Stimulated activated CD4-positive, alpha-beta T cell treated with anti-CD3 and anti-CD28 coated beads, Interleukin-12 subunit alpha, Interleukin-12 subunit beta, amount 100 ng/mL, for 48 hours (primary cell): ENCODE measurements around the gene RGS8.

ENCODE experiments used
- DNase-seq, 3 donors: peaks; one replicate each; pipeline ENCODE4 v3.0.0-alpha.2; 2020; ENCODE audit warnings: low read depth in 2 of 3, low spot score in 1 of 3

The RGS8 gene, protein sequence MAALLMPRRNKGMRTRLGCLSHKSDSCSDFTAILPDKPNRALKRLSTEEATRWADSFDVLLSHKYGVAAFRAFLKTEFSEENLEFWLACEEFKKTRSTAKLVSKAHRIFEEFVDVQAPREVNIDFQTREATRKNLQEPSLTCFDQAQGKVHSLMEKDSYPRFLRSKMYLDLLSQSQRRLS

DNA sequence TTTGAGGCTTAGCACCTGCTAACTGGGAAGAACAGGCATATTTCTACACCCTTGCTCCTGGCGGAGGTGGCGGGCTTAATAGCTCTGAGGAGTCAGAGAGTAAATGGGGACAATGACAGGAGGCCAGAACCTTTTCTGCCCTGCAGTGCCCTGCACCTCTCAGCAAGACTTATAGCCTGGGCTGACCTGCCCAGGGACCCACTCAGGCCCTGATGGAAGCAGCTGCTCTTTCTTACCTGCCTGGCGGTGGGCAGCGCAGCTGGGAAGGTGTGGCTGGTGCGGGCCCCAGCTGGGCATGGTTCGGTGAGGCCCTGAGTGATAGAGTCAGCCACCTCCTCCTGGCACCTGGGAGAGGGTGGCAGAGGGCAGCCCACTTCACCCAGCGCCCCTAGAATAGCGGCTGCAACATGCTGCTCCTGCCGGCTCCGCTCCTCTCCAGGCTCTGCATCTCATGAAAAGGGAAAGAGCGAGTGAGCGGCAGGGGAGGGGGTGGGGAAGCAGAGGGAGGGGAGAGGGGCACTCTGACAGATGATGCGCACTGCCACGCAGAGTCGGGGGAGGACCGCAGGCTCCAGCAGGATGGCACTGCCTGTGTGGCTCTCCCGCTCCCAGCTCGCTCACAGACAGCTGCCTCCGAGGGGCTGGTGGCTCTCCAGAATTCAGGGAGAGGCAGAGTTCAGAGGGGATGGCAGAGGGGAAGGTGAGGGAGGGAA, at the start of gene RGS8:
RGS8 (minus strand) TSS at position 472 of the 713 bp plus-strand sequence. CDS start 14,938 bp downstream, outside the sequence.
- no peak for DNase-seq

DNA sequence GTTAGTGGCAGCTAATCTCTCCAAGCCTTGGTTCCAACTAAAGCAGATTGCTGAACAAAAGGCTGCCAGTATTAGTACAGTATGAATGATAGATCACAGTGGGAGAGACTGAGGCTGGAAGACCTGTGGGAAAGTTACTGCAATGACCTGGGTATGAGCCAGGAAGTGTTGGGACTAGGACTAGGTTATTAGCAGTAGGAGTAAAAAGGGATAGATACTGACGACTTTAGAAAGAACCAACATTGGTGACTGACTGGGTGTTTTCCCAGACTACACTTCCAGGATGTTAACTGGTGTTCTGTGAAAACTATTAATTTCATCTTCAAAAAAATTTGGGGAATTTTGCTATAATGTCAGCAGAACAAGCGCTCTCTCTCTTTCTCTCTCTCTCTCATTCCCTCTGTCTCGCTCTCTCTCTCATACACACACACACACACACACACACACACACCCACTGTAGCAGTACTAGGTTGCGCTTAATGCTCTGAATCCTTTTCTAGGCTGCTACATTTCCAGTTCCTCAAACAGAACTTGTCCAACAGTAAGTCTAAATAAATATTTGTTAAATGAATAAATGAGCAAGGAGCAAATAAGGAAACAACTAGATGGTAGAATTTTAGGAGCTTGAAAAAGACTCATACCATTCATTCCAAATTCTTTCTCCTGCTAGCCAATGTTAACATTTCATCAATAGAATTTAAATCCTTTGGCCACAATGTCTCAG, 47.6 kb upstream of the RGS8 start:
- DNase-seq, result no peak

DNA sequence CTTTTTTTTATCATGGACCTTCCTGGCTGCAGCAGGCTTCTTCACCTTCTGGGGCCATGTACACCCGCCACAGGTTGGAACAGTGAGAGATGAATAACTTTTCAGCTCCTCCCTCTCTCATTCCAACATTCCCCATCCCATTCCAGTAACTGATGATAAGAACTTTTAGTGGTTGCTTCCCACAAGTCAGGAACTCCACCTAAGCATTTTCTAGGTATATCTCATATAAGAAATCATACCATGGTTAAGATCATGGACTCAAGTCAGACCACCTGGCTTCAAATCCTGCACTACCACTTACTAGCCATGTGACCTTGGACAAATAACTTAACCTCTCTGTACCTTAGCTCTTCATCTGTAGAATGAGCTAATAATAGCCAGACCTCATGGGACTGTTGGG, 42.5 kb upstream of the RGS8 start:
- no peak for DNase-seq

DNA sequence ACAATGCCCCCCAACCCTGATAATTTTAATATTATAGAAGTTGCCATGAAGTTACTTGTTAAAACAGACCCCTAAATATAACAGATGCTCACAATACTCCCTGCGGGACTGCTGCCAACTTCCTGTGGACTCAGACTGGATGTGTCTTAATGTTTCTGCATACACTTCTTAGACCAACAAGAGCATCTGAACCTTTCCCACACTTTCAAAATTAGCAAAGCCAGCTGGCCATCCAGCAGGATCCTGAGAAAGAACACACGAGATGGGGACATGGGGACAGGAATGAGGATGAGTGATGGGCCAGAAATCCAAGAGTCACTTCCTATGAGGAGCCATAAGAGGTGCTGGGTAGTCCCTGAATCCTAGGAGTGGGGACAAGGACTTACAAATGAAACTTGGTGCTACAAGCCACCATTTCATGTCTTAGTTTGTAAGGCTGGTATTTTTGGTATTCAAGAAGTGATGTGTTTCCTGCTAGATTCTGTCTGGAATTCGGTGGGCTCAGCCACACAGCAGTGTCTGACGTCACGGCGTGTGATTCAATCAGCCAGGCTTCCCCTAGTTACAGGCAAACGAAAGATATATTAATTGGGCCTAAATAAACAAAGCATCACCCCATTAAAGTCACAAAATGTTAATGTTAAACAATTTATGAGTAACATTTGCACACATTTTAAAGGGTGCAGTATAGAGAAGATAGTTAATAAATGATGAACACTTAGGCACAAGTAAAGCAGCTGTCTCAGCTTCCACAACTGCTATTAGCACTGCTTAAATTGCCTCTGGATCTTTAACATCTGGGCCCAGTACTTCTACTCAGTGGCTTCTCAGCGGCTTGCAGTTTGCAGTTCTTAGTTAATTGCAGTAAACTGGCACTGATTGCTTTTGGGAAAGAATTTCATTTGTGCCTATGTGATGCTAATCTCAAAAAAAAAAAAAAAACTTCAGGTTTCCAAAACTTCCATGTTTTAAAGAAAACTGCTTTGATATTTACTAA, 41.2 kb upstream of the RGS8 start:
- no peak for DNase-seq

DNA sequence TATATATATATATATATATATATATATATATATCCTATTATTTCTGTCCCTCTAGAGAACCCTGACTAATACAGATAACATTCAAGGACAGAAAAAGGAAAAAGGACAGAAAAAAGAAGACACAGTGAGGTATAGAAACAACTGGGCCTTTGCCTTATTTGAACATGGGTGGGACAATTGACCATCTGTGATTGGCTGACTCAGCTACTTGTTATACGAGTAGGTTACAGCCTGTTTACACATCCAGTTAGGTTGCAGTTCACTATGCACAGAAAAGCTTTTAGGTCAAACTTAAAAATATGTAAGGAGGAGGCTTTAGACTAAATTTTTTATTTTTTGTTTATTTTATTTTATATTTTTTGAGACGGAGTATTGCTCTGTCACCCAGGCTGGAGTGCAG, 39.8 kb upstream of the RGS8 start:
- no peak for DNase-seq

DNA sequence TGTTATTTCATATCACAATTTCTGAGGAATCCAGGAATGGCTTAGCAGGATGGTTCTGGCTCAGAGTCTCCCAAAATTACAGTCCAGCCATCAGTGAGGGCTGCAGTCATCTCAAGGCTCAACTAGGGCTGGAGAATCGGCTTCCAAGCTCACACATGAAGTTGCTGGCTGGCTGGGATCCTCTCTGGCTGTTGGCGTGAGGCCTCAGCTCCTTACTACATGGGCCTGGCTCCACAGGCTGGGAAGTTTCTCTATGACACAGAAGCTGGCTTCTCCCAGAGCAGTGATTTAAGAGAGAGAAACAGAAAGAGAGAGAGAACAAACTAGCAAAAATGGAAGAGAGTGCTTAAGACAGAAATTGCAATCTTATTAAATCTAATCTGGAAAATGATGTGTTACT, 38.8 kb upstream of the RGS8 start:
- no peak for DNase-seq

DNA sequence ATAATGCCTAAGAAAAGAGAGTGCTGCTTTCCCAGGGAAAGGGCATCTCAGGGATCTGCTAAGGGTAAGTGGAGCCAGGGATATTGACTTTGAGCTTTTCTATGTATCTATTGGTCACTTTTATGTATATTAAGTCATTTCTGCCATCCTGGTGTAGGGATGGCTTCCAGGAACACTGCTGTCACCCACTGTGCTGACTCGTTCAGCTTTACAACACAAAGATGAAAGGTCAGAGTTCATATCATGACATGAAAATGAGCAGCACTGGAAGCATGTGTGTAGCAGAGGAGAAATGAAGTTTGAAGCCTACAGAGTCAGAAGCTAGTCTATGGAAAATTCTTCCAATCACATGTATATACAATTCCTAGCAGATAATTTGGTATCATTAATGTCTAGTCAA, 37.1 kb upstream of the RGS8 start:
- no peak for DNase-seq

DNA sequence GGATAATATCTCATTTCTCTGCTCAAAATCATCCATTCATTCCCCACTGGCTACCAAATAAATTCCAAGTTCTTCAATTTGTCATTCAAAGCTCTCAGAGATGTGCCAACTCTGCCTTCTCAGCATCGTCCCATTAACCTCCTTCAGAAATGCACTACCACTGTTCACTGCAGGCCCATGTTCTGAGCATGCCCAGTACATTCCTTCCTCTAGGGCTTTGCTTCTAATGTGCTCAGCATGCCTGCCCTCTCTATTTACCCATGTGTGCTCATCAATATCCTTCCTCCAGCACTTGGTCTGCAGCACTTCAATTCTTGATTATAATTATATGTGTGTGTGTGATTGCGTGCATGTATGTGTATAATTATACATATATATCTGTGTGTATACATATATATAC, 36.1 kb upstream of the RGS8 start:
- DNase-seq, result no peak

DNA sequence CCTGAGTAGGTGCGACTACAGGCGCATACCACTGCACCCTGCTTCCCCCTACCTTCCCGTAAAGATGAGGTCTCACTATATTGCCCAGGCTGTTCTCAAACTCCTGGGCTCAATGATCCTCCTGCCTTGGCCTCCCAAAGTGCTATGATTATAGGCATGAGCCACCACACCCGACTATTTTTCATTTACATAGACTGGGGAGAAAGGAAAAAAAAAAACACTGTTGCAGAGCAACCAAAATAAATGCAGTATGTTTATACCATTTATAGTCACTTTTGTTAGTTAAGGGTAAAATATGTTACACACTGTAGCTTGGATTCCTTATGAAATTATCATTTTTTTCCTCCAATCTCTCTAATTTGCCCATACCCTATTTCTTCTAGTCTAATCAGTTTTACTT, 35.2 kb upstream of the RGS8 start:
- DNase-seq, result no peak

DNA sequence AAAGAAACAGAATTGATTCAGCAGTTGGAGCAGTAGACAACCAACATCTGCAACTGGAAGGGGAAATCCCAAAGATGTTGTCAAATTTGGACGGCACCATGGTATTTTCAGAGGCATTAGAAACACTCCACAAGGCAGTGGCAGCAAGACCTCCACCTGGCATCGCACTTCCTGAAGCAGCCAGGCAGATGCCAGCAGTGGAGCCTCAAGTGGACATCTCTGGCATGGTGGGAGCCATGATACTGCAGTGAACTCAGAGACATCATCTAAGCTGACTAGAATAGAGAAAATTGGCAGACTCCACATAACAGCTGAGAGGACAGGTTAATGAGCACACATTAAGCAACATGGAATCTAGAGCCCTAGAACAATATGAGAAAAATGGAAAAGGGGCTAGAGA, 33.9 kb upstream of the RGS8 start:
- no peak for DNase-seq

DNA sequence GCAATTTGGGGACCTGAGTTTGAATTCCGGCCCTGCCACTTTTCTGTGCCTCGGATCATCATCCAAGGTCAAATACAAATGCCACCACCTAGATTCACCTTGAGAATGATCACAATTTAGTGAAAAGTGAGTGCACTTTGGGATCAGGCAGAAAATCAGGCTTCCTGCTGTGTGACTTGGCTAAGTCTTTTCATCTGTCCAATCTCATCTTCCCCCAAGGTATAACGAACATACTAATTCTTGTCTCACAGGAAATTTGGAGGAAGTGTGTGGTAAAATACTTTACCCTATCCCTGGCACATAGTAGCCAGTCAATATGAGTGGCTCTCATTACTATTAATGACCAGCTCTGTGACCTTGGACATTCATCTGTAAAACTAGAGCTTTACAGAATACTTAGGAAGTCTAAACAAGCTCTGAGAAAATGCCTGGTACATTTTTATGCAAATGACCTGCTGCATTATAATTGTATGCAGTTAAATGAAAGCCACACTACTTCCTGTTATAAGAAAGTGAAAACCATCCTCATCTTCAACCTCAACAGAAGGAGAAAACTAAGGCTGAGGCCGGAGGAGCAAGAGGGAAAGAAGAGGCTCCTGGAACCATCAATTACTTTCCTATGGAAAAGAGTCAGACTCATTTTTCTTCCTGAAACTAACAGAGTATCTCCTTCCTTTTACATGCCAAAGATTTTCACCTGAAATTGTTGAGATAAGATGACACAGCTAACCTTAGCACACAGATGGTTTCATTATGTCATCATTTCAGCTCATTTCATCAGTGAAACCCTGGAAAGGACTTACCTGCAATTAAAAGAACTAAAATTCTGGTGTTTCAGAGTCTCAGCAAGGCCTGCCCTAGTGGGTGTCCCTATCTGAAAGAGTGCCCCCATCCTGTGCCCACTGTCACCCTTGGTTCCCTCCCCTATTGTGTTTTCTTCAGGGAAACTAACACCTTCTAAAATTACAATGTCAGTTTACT, 32.6 kb upstream of the RGS8 start:
- DNase-seq, result no peak

DNA sequence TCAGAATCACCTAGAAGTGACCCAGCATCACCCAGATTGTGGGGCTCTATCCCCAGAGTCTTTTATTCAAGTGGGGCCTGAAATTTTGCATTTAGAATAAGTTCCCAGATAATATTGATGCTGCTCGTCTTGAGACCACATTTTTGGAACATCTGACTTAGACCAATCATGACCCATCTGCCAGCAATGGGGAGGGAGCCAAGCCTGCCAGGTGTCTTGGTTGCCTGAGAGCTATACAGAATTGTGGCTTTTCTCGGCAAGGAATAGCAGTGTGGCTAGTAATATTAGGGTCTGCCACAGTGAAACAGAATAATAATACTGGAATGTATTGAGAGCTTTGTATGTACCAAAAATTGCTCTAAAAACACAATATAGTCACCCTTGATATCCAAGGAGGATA, 31.1 kb upstream of the RGS8 start:
- no peak for DNase-seq

DNA sequence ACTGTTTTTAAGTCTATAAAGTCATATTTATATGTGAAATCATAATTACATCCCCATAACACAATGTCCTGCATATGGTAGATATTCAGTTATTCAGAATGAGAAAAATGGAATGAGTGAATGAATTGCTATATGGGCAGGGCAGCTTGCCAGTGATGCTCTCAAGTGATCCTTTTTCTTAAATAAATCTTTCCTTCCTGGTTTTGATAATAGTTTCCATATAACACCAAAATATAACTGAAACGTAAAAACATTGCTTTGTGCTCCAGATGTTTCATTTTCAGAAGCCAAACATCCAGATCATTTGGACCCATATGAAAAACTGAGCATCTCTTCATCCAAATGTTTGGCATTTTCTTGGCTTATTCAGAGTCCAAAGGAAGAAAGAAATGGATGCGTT, 30.2 kb upstream of the RGS8 start:
- DNase-seq, result no peak

DNA sequence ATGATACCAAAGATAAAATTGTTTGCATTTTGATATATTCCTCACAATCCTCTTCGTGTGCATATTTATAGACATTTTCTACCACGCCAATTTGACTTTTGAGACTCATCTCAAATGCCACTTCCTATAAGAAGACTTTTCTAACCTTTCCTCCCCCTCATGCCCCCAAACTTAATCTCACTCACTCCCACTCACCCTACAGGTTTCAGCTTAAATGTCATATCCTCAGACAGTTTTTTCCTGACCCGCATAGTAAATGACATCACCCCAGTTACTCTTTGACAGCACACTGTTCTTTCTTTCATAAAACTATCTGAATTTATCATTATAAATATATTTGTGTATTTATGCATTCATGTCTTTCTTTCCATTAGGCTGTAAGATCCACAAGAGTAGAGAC, 29.6 kb upstream of the RGS8 start:
- DNase-seq, result no peak

DNA sequence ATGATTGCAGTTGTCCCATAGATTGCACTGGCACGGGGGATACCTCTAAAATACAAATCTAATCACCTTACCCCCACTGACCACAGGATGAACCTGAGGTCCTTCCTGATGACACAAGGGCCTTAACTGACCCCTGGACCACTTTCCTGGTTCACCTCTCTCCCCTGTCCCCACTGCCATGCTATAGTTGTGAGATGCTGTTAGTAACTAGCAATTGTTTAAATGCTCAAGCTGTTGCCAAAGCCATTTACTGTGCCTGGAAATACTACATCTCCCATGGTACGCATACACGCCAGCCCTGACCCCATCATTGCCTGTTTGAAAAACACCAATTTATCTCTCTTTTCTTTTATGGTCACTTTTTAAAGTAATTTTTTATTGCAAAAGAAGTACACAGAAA, 29.1 kb upstream of the RGS8 start:
- DNase-seq, result no peak

DNA sequence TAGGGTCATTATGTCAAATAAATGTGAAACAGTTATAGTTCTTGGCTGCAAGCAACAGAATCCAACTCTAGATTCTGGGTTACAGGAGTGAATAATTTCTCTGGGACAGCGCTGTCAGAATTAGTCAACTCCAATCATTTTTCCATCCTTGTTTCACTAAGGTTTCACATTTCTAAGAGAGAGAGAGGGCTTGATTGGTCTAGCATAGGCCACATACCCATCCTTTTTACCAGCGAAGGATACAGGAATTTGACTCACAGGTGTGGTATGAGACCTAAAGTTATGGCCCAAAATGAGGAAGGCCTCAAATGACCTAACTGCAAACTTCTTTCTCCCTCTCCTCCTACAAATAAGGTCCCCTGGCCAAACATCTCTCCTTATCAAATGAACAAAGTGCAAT, 25.5 kb upstream of the RGS8 start:
- no peak for DNase-seq

DNA sequence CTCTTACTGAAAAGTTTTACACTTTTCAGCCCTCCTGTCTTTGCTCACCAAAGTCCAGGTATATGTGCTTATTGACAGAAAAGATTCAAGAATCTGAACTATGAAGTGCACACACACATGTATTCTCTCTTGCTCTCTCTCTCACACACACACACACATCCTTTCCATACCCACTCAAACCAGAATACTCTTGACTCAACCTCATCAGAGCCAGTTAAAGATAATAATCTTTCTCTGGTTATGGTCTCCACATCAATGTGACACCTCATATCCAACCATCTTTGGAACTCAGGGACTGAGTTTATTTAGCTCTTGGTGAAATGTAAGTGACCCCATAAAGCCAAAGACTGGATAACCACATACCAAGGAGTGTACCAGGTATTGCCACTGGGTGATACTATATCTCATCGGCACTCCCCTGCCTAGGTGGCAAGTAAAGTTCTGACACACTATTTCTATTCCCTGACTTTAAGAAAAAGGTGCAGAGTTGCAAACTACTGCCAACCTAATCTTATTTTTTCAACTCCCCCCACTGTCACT, 24.9 kb upstream of the RGS8 start:
- DNase-seq, result no peak

DNA sequence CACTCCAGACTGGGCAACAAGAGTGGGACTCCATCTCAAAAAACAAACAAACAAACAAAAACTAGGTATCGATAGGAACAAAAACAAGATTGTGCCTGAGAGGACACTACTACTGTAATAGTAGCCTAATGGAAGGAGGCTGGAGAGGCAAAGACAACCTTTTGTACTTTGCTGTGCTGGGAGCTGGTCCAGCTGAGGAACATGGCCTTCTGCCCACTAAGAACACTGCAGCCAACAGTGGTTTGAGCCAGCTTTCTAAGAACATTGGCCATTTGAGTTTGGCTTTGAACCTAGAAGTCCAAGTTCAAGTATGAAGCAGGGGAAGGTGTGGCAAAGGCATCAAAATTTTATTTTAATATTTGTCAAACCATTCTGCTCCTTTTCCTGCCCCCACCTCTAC, 22.7 kb upstream of the RGS8 start:
- no peak for DNase-seq

DNA sequence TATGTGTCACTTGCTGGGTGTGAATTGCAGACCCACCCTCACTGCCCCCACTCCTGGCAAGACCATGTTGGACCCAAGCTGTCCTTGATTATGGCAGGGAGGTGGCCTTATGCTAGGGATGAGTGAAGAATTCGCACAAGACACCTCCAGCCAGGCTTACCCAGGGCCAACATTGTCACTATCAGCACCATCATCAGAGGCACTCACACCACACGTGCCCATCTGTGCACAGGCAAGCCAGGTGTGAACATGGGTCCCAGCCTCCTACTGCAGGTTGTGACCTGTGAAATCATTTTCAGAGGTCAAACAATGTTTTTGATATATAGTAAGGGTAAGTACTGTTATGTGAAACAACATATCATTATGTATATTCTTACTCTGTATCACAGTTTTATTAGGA, 20.3 kb upstream of the RGS8 start:
- no peak for DNase-seq

DNA sequence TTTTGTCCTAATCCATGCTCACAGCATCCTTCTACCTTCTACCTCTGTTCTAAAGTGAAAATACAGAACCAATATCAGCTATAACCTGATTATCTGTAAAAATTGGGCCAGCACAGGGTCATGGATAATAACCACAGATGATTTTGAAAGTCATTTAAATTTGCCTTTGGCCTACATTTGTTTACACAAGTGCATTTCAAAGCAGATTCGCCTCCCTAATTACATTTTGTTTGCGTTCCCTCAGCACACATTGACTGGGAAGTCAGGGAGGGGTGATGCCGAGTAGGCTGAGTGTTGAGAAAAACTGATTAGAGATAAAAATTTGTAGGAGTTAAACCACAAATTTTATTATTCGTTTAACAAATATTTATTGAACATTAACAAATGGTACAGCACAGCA, 19.2 kb upstream of the RGS8 start:
- no peak for DNase-seq
